NCI-H748 treated with DMSO at 0.1 percent for 48 hours (cell line): ENCODE measurements around the gene FANCM.

Source experiments
- DNase-seq: peaks from one replicate; lab custom pipeline; 2025; lab: John Stamatoyannopoulos, UW

The FANCM gene

DNA sequence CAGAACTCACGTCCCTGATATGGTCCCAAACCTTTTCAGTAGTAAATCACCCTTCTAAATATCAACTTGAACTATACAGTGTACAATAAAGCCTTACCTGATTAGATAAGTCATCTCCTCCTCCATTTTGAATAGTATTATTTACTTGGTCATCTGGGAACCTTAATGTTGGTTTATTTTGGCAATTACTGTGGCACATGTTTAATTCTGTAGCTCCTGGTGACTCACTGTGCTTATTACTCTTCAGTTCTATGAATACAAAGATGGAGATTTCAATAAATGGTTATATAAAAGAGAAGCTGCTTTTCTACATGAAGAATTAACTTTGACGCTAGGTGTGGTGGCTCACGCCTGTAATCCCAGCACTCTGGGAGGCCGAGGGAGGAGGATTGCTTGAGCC, 91.8 kb downstream of the FANCM start:
- DNase-seq = no peak

DNA sequence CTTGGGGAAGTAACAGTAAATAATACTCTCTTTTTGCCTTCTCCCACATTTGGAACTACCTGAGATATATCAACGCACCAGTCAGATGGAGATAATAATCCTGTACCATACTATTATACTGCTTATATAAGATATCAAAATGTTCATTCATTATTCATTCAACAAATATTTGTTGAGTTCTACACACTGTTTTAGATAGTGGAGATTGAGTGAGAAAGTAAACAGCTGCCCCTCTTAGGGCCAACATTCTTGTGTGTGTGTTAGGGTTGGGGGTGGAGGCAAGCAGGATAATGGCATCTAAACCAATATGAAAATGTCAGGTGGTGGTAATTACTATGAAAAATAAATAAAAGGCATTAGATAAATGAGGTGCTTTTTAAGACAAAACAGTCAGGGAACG, 103.3 kb downstream of the FANCM start:
- no peak for DNase-seq

DNA sequence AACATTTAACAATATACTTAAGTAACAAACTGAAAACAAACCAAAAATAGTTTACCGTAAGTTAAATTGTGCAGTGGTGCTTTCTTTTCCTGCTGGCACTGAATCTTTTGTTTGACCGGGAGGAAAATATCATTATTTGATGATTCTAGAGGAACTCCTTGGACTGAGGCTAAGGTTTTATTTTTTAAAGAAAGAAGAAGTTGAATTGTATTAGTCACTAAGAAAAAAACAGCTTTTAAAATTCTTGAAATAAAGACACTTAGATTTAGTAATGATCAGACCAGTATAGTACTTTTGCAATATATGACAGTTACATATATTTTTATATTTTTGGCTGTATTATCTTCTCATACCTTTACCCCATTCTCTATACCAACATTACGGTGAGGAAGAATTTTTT, 107.0 kb downstream of the FANCM start:
- no peak for DNase-seq

DNA sequence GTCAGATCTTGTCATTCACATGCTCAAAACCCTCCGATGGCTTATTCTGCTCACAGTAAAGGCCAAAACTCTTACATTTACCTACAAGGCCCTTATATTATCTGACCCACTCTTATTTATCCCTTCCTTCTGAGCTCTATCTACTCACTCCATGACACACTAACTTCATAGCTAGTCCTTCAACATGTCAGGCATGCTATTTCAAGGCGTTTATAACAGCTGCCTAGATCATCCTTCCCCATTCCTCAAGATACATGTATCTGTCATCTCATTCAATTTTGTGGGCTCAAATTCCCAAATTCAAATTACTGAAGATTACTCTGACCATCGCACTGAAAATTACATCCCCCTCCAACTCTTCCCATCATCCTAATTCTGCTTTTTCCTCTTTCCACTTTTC, 110.4 kb downstream of the FANCM start:
- DNase-seq = no peak

DNA sequence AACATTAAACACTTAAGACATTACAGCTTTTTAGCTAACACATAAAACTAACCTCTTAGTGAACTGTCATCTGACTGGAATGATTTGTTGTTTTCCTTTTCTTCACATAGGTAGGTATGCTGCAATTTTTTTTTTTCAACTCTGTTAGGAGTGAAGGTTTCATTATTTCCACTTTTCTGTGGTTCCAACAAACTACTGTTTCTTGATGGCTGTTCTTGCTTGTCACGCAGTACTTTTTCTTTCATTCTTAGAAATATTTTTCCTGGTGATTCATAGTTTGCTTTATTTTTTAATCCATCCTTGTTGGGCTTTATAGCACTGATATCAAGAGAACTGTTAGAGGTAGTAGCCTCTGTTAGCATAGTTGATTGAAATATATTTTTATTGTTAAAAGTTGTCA, 111.0 kb downstream of the FANCM start:
- no peak for DNase-seq

DNA sequence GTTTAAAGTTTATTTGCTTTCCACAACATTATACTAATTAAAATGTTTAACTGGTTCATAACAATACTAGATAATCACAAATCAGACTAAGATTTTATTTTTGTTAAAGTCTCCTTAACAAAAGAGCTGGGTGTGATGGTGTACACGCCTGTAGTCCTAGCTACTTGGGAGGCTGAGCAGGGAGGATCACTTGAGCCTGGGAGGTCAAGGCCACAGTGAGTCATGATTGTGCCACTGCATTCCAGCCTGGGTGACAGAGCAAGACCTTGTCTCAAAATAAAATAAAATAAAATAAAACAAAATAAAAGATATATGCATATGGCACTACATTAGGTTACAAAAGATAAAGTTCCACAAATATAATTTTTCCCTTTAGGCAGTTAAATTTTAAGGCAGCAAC, 111.7 kb downstream of the FANCM start:
- DNase-seq = no peak

DNA sequence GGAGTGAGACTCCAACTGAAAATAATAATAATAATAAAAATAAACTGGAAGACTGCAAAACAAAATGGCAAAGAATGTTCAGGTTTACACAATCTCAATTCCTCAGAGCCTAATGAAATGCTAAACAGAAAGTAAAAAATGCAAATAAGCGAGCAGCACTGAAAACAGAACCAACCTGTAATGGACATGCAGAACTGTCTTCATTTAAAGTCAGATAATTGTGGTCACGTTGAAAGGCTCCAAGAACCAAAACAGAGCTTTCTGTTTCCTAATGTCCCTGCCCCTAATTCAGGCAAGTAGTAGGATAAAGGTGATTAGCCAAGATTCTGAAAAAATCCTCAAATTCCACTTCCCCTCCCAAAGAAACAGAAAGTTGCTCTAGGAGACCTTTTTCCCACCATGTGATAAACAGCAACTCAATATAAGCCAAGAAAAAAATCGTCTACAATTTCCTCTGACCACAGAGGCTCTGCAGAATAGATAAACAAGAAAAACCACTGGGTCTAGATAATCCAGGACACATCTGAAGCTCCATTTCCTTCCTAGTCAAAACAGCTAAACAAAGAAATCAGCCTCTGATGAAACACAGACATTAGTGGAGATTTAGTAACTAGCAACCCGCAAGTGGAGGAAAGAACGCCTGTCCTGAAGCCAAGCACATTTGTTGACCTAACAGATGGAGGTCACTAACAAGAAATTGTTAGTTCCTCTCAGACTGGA, 114.3 kb downstream of the FANCM start:
- DNase-seq = no peak
